Erythroblast (primary cell): ENCODE results near the gene SERHL2.
"Not testable (repeated sequence)": the region's sequence is repeated elsewhere in the genome, so short reads cannot be mapped to it uniquely, and the experiment has no call there.

Source experiments
- DNase-seq, 2 experiments: peaks; one replicate each; lab custom pipeline; 2025; lab: John Stamatoyannopoulos, UW
- GATA1 ChIP-seq: IDR thresholded peaks from 2 replicates; pipeline ENCODE4 v1.6.1; 2011; ENCODE audit warnings: low read depth, mild to moderate bottlenecking, control low read depth, low read length, moderate library complexity
- POLR2A ChIP-seq: IDR thresholded peaks from 2 replicates; pipeline ENCODE4 v1.6.1; 2011; ENCODE audit warnings: mild to moderate bottlenecking, low read length

Gene SERHL2

GRCh38 chr22:42601879-42602465 is 48.2 kb downstream of the SERHL2 start:
- no peak for TF ChIP-seq POLR2A
- TF ChIP-seq GATA1, result no peak

GRCh38 chr22:42602470-42602869 is 48.7 kb downstream of the SERHL2 start:
- DNase-seq, result no peak
- TF ChIP-seq POLR2A (no peak), GATA1 (no peak)

More at GRCh38 chr22:42601879-42602465, 48.2 kb downstream of the SERHL2 start:
- no peak for DNase-seq

- no peak for TF ChIP-seq POLR2A
- no peak for TF ChIP-seq GATA1
- DNase-seq, result no peak
These were observed 49.7 kb downstream of the SERHL2 start for GRCh38 chr22:42603427-42603826.

- no peak for DNase-seq
- TF ChIP-seq GATA1 (no peak), POLR2A (no peak)
These were observed 50.6 kb downstream of the SERHL2 start for GRCh38 chr22:42604403-42604802.

- DNase-seq, result not testable (repeated sequence)
These were observed 53.9 kb downstream of the SERHL2 start for GRCh38 chr22:42607641-42608040.

GRCh38 chr22:42608136-42608822 is 54.5 kb downstream of the SERHL2 start:
- TF ChIP-seq POLR2A, result no peak
- no peak for TF ChIP-seq GATA1
- no peak for DNase-seq

- no peak for DNase-seq
- TF ChIP-seq GATA1, result no peak
- no peak for TF ChIP-seq POLR2A
These were observed 55.1 kb downstream of the SERHL2 start for GRCh38 chr22:42608823-42609361.

- no peak for DNase-seq
- TF ChIP-seq POLR2A (no peak), GATA1 (no peak)
These were observed 56.4 kb downstream of the SERHL2 start for GRCh38 chr22:42610186-42610585.

GRCh38 chr22:42611051-42611450 is 57.3 kb downstream of the SERHL2 start:
- TF ChIP-seq POLR2A (no peak), GATA1 (no peak)
- DNase-seq, result no peak

- TF ChIP-seq GATA1 (no peak), POLR2A (no peak)
- DNase-seq, result no peak
These were observed 58.6 kb downstream of the SERHL2 start for GRCh38 chr22:42612336-42612735.

GRCh38 chr22:42613872-42614301 is 60.1 kb downstream of the SERHL2 start:
- no peak for DNase-seq
- TF ChIP-seq GATA1 (no peak), POLR2A (no peak)

- no peak for TF ChIP-seq POLR2A
- no peak for TF ChIP-seq GATA1
- peak; percentile 99 to 100 for DNase-seq
These were observed 60.7 kb downstream of the SERHL2 start, which contains the start of gene POLDIP3 for GRCh38 chr22:42614312-42615091. Gene POLDIP3, minus strand, starts transcription at chr22:42614883. Its CDS starts 26 bp downstream, at chr22:42614857.

- TF ChIP-seq POLR2A (peak; percentile 100), GATA1 (no peak)
- peak; percentile 97 to 98 for DNase-seq
These were observed 61.5 kb downstream of the SERHL2 start for GRCh38 chr22:42615092-42615859.

- not testable (repeated sequence) for DNase-seq
These were observed 62.1 kb downstream of the SERHL2 start for GRCh38 chr22:42615860-42616175.
